ENCODE measurements around the gene ARMC7.

DNA sequence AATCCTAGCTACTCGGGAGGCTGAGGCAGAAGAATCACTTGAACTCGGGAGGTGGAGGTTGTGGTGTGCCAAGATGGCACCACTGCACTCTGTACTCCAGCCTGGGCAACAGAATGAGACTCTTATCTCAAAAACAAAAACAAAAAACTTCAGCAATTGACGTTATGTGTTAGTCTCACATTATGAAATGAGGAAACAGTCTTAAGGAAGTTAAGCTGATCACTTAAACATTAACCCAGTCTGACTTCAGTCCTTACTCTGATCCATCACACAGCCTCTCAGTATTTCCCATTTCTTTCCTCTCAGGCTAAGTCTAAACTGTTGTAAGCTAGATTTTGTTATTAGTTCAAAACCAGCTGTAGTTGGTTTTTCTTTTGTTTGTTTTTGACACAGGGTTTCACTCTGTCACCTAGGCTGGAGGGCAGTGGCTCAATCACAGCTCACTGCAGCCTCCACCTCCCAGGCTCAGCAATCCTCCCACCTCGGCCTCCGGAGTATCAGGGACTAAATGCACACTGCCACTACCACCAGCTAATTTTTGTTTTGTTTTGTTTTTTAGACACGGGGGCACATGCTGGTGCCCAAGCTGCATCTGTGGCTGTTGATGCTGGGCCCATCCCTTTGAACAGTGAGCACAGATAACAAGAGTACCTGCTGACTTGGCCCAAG is 38.2 kb downstream of the ARMC7 start:
- TF ChIP-seq CTCF (CRISPR knock-in tag; IDR thresholded peaks at IDR 0.05) (no peak), BORCS8-MEF2B (CRISPR knock-in tag; IDR thresholded peaks at IDR 0.05) (no peak), RARG (CRISPR knock-in tag; IDR thresholded peaks at IDR 0.05; ENCODE audit: low read depth) (no peak), ZNF574 (CRISPR knock-in tag; IDR thresholded peaks at IDR 0.05) (no peak), ZNF740 (CRISPR knock-in tag; IDR thresholded peaks at IDR 0.05) (no peak), ZNF335 (CRISPR knock-in tag; IDR thresholded peaks at IDR 0.05) (no peak), POLR2A (IDR thresholded peaks at IDR 0.05; ENCODE audit: insufficient read depth in 1 of 2, low read depth in 2 of 2, low read length in 2 of 2) (no peak), RFXANK (CRISPR knock-in tag; IDR thresholded peaks at IDR 0.05) (no peak)
- TF ChIP-seq, protein P1, sequence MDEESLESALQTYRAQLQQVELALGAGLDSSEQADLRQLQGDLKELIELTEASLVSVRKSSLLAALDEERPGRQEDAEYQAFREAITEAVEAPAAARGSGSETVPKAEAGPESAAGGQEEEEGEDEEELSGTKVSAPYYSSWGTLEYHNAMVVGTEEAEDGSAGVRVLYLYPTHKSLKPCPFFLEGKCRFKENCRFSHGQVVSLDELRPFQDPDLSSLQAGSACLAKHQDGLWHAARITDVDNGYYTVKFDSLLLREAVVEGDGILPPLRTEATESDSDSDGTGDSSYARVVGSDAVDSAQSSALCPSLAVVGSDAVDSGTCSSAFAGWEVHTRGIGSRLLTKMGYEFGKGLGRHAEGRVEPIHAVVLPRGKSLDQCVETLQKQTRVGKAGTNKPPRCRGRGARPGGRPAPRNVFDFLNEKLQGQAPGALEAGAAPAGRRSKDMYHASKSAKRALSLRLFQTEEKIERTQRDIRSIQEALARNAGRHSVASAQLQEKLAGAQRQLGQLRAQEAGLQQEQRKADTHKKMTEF (CRISPR knock-in tag; IDR thresholded peaks at IDR 0.05), result no peak
- TF ChIP-seq, protein P2, sequence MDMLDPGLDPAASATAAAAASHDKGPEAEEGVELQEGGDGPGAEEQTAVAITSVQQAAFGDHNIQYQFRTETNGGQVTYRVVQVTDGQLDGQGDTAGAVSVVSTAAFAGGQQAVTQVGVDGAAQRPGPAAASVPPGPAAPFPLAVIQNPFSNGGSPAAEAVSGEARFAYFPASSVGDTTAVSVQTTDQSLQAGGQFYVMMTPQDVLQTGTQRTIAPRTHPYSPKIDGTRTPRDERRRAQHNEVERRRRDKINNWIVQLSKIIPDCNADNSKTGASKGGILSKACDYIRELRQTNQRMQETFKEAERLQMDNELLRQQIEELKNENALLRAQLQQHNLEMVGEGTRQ (IDR thresholded peaks at IDR 0.05; ENCODE audit: low read depth, low read length), result no peak
- TF ChIP-seq, protein P2 (CRISPR knock-in tag; IDR thresholded peaks at IDR 0.05; ENCODE audit: borderline replicate concordance), result no peak
